ENCODE results near the gene SKA2. TPM values are rescaled to one million over a fixed set of nuclear protein-coding genes. Genes with fewer than 3 reads are reported as not detected.

The SKA2 gene
- total and polyA plus RNA-seq, 9 of the 15 experiments (the other 6 are each of a cell fraction or from before 2014, with no cell fraction given): 58.1 to 183 (median 133) TPM

DNA sequence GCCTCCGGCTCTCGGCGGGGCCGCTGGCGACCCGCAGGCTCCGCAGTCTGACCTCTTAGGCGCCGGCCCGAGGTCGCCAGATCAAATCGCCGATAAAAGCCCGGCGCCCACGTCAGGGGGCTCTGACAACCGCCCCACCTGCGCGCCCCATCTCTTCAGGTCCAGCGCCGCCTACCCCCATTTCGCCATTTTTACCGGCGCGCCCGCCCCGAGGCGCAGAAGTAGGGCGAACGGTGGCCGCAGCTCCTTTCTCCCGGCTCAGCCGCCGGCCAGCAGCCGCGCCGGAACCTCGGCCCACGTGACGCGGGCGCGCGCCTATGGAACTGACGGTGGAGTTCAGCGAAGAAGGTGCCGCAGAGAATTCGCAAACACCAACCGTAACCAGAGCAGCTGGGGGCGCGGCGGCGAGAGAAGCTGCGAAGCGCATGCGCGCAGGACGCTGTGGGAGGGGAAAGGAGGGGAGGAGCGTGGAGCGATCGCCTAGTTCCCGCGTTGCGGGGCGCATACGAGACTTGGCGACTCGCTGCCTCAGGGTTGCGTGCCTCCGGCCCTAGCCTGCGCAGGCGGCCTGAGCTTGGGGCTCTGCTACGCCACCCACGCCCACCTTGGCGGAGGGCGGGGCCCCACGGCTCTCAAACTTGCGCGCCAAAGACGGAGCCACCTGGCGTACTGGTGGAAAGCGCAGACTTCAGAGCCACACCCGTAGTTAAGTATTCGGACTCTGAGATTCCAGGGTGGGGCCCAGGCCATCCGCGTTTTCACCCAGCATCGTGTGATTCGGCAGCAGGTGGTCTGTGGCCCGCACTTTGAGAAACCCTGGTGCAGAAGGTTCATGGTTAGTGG lies 48.3 kb downstream of the SKA2 start, which contains the start of gene TRIM37 (continued):
- TF ChIP-seq CCNT2 (IDR thresholded peaks at IDR 0.05; ENCODE audit: borderline replicate concordance, extremely low read depth, insufficient read length, low read depth, low read length) (peak; percentile 92), HDAC8 (tag; IDR thresholded peaks at IDR 0.05) (no peak), NBN (IDR thresholded peaks at IDR 0.05; ENCODE audit: low read depth) (peak; percentile 20), TFAM (CRISPR knock-in tag; conservative IDR thresholded peaks at IDR 0.05) (no peak), NR2C2 (CRISPR knock-in tag; IDR thresholded peaks at IDR 0.05) (peak; percentile 52; the same call in 1 of the 2 replicates), NR2C2 (tag; IDR thresholded peaks at IDR 0.05) (peak; percentile 81; the same call in 1 of the 2 replicates), DDX20 (tag; IDR thresholded peaks at IDR 0.05; ENCODE audit: low read depth) (no peak), MBD2 (IDR thresholded peaks at IDR 0.05; ENCODE audit: borderline replicate concordance, low read depth) (no peak; the same call in 1 of the 2 replicates)
- TF ChIP-seq, protein P1, sequence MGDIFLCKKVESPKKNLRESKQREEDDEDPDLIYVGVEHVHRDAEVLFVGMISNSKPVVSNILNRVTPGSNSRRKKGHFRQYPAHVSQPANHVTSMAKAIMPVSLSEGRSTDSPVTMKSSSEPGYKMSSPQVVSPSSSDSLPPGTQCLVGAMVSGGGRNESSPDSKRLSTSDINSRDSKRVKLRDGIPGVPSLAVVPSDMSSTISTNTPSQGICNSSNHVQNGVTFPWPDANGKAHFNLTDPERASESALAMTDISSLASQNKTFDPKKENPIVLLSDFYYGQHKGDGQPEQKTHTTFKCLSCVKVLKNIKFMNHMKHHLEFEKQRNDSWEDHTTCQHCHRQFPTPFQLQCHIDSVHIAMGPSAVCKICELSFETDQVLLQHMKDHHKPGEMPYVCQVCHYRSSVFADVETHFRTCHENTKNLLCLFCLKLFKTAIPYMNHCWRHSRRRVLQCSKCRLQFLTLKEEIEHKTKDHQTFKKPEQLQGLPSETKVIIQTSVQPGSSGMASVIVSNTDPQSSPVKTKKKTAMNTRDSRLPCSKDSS (IDR thresholded peaks at IDR 0.05; ENCODE audit: low read depth, partially characterized antibody): no peak
- TF ChIP-seq, protein P2, sequence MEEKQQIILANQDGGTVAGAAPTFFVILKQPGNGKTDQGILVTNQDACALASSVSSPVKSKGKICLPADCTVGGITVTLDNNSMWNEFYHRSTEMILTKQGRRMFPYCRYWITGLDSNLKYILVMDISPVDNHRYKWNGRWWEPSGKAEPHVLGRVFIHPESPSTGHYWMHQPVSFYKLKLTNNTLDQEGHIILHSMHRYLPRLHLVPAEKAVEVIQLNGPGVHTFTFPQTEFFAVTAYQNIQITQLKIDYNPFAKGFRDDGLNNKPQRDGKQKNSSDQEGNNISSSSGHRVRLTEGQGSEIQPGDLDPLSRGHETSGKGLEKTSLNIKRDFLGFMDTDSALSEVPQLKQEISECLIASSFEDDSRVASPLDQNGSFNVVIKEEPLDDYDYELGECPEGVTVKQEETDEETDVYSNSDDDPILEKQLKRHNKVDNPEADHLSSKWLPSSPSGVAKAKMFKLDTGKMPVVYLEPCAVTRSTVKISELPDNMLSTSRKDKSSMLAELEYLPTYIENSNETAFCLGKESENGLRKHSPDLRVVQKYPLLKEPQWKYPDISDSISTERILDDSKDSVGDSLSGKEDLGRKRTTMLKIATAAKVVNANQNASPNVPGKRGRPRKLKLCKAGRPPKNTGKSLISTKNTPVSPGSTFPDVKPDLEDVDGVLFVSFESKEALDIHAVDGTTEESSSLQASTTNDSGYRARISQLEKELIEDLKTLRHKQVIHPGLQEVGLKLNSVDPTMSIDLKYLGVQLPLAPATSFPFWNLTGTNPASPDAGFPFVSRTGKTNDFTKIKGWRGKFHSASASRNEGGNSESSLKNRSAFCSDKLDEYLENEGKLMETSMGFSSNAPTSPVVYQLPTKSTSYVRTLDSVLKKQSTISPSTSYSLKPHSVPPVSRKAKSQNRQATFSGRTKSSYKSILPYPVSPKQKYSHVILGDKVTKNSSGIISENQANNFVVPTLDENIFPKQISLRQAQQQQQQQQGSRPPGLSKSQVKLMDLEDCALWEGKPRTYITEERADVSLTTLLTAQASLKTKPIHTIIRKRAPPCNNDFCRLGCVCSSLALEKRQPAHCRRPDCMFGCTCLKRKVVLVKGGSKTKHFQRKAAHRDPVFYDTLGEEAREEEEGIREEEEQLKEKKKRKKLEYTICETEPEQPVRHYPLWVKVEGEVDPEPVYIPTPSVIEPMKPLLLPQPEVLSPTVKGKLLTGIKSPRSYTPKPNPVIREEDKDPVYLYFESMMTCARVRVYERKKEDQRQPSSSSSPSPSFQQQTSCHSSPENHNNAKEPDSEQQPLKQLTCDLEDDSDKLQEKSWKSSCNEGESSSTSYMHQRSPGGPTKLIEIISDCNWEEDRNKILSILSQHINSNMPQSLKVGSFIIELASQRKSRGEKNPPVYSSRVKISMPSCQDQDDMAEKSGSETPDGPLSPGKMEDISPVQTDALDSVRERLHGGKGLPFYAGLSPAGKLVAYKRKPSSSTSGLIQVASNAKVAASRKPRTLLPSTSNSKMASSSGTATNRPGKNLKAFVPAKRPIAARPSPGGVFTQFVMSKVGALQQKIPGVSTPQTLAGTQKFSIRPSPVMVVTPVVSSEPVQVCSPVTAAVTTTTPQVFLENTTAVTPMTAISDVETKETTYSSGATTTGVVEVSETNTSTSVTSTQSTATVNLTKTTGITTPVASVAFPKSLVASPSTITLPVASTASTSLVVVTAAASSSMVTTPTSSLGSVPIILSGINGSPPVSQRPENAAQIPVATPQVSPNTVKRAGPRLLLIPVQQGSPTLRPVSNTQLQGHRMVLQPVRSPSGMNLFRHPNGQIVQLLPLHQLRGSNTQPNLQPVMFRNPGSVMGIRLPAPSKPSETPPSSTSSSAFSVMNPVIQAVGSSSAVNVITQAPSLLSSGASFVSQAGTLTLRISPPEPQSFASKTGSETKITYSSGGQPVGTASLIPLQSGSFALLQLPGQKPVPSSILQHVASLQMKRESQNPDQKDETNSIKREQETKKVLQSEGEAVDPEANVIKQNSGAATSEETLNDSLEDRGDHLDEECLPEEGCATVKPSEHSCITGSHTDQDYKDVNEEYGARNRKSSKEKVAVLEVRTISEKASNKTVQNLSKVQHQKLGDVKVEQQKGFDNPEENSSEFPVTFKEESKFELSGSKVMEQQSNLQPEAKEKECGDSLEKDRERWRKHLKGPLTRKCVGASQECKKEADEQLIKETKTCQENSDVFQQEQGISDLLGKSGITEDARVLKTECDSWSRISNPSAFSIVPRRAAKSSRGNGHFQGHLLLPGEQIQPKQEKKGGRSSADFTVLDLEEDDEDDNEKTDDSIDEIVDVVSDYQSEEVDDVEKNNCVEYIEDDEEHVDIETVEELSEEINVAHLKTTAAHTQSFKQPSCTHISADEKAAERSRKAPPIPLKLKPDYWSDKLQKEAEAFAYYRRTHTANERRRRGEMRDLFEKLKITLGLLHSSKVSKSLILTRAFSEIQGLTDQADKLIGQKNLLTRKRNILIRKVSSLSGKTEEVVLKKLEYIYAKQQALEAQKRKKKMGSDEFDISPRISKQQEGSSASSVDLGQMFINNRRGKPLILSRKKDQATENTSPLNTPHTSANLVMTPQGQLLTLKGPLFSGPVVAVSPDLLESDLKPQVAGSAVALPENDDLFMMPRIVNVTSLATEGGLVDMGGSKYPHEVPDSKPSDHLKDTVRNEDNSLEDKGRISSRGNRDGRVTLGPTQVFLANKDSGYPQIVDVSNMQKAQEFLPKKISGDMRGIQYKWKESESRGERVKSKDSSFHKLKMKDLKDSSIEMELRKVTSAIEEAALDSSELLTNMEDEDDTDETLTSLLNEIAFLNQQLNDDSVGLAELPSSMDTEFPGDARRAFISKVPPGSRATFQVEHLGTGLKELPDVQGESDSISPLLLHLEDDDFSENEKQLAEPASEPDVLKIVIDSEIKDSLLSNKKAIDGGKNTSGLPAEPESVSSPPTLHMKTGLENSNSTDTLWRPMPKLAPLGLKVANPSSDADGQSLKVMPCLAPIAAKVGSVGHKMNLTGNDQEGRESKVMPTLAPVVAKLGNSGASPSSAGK (IDR thresholded peaks at IDR 0.05): peak; percentile 93

Data from K562 (cell line).